ENCODE measurements around the gene TRPM3. TPM values are rescaled to one million over a fixed set of nuclear protein-coding genes. Genes with fewer than 3 reads are reported as not detected.

The TRPM3 gene
- total RNA-seq, 6 donors from 2014 or later: 0.10 to 1.0 (median 0.17) TPM; not detected in 1

DNA sequence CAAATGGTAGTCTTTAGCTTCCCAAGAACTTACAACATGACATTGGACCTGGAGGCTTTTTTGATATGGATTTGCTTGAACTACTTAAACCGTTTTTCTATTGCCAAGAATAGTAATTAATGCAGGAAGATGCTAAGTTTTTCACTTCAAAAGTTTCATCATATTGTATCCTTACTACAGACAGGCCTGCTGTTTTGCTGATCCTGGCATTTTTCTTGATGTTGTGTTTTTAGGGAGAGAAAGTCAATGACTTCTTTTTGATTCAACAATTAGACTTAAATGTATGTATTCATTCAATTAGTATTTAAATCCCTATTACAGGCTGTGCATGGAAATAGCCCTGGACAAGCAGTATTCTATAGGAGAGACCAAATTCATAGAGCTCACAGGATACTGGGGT is 172.7 kb downstream of the TRPM3 start:
- H3K27ac ChIP-seq: no peak overlapping the region
- no peak for TF ChIP-seq POLR2AphosphoS5 (IDR thresholded peaks at IDR 0.05)
- no peak for TF ChIP-seq POLR2A (IDR thresholded peaks at IDR 0.05)
- no peak for TF ChIP-seq EP300 (IDR thresholded peaks at IDR 0.05)
- TF ChIP-seq, protein P1, sequence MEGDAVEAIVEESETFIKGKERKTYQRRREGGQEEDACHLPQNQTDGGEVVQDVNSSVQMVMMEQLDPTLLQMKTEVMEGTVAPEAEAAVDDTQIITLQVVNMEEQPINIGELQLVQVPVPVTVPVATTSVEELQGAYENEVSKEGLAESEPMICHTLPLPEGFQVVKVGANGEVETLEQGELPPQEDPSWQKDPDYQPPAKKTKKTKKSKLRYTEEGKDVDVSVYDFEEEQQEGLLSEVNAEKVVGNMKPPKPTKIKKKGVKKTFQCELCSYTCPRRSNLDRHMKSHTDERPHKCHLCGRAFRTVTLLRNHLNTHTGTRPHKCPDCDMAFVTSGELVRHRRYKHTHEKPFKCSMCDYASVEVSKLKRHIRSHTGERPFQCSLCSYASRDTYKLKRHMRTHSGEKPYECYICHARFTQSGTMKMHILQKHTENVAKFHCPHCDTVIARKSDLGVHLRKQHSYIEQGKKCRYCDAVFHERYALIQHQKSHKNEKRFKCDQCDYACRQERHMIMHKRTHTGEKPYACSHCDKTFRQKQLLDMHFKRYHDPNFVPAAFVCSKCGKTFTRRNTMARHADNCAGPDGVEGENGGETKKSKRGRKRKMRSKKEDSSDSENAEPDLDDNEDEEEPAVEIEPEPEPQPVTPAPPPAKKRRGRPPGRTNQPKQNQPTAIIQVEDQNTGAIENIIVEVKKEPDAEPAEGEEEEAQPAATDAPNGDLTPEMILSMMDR (IDR thresholded peaks at IDR 0.05): no peak
- ATAC-seq (ENCODE audit: low FRiP score in 2 of 2): no peak

DNA sequence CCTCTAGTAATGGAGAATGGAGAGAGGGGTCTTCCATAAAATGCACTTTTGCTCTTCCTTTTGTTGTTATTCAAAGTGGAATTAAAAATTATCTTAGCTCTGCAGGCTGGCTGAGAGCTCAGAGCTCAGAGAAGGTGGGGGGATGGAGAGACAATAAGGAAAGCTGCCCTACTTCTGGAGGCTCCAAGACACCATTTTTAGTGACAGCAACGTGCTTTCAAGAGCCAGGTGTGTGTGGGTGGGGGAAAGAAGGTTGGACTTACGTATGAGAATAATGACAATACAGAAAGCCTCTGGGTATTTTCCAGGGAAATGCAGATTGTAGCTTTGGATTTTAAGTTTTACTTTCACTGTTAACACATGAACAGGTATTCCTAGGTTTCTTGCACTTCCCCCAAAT is 173.9 kb downstream of the TRPM3 start:
- no peak for ATAC-seq (ENCODE audit: low FRiP score in 2 of 2)
- no peaks in the 10 kb centered on the region for H3K9me3 ChIP-seq
- H3K27ac ChIP-seq: no peak overlapping the region
- H3K4me3 ChIP-seq: no peak overlapping the region
- 37 to 38% methylated on average over 2 of the region's 2 CpGs for WGBS, 2 donors
- H3K4me1 ChIP-seq: no peaks in the 10 kb centered on the region
- DNase-seq: no peak
- no peaks in the 10 kb centered on the region for H3K36me3 ChIP-seq
- no peak for TF ChIP-seq EP300 (IDR thresholded peaks at IDR 0.05)
- TF ChIP-seq POLR2AphosphoS5 (IDR thresholded peaks at IDR 0.05): no peak
- TF ChIP-seq, protein P1 (IDR thresholded peaks at IDR 0.05): no peak
- no peak for TF ChIP-seq POLR2A (IDR thresholded peaks at IDR 0.05)
- H3K27me3 ChIP-seq: no peaks in the 10 kb centered on the region

More for the DNA sequence above, 172.7 kb downstream of the TRPM3 start:
- Histone ChIP-seq H3K36me3 (no peaks in the 10 kb centered on the region), H3K4me1 (no peaks in the 10 kb centered on the region), H3K9me3 (no peaks in the 10 kb centered on the region), H3K4me3 (no peak overlapping the region), H3K27me3 (no peaks in the 10 kb centered on the region)
- no peak for DNase-seq
- 48 to 49% methylated on average over 1 of the region's 1 CpG for WGBS, 2 donors

DNA sequence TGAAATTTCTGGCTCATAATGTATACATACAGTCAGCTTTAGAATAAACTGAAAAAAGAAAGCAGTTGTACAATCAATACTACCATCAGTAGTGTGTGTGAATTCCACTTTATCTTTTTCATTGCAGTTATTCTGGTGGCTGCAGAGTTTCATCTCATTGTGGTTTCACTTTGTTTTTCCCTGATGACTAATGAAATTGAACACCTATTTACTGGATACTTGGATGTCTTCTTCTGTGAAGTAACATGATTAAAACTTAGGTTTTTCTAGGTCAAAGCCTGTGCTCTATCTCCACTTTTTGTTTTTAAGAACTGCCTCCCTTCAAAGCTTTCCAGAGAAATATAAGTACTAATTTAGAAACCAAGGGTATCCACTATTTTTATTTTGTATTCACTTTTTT is 174.3 kb downstream of the TRPM3 start:
- TF ChIP-seq, protein P1 (IDR thresholded peaks at IDR 0.05): no peak
- TF ChIP-seq POLR2A (IDR thresholded peaks at IDR 0.05): no peak
- TF ChIP-seq EP300 (IDR thresholded peaks at IDR 0.05): no peak
- no peak for TF ChIP-seq POLR2AphosphoS5 (IDR thresholded peaks at IDR 0.05)
- ATAC-seq (ENCODE audit: low FRiP score in 2 of 2): no peak
- Histone ChIP-seq H3K27me3 (no peaks in the 10 kb centered on the region), H3K9me3 (no peaks in the 10 kb centered on the region), H3K4me3 (no peak overlapping the region), H3K27ac (no peak overlapping the region), H3K36me3 (no peaks in the 10 kb centered on the region), H3K4me1 (no peaks in the 10 kb centered on the region)
- DNase-seq: no peak

DNA sequence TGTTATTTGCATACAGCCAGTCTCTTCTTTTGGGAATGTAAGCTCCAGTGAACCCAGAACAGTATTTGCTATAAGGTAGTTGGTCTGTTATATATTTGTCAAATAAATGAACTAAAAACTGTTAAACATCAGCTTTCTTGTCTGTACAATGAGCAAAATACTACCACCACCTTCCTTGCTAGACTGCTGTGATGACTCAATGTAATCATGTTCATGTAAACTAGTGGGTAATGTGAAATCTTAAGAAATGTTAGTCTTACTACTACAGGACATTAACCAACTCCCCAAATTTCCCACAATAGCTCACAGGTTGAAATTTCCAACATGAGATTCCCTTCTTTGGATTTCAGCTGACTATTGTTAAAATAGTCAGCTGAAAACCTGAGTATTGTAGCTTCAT is 176.1 kb downstream of the TRPM3 start:
- DNase-seq: no peak
- no peak overlapping the region for H3K27ac ChIP-seq
- H3K36me3 ChIP-seq: no peaks in the 10 kb centered on the region
- no peak overlapping the region for H3K4me3 ChIP-seq
- H3K27me3 ChIP-seq: no peaks in the 10 kb centered on the region
- no peak for ATAC-seq (ENCODE audit: low FRiP score in 2 of 2)
- TF ChIP-seq, protein P1 (IDR thresholded peaks at IDR 0.05): no peak
- TF ChIP-seq EP300 (IDR thresholded peaks at IDR 0.05): no peak
- H3K4me1 ChIP-seq: no peaks in the 10 kb centered on the region
- H3K9me3 ChIP-seq: no peaks in the 10 kb centered on the region

DNA sequence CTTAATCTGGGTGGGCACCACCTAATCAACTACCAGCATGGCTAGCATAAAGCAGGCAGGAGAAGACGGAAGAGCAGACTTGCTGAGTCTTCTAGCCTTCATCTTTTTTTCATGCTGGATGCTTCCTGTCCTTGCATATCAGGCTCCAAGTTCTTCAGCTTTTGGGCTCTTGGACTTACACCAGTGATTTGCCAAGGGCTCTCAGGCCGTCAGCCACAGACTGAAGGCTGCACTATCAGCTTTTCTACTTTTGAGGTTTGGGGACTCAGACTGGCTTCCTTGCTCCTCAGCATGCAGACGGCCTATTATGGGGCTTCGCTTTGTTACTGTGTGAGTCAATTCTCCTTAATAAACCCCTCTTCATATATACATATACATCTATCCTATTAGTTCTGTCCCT is 180.2 kb downstream of the TRPM3 start:
- H3K9me3 ChIP-seq: no peaks in the 10 kb centered on the region
- H3K27me3 ChIP-seq: no peaks in the 10 kb centered on the region
- H3K36me3 ChIP-seq: no peaks in the 10 kb centered on the region
- TF ChIP-seq EP300 (IDR thresholded peaks at IDR 0.05) (no peak), POLR2AphosphoS5 (IDR thresholded peaks at IDR 0.05) (no peak), POLR2A (IDR thresholded peaks at IDR 0.05) (no peak)
- TF ChIP-seq, protein P1 (IDR thresholded peaks at IDR 0.05): no peak
- no peaks in the 10 kb centered on the region for H3K4me1 ChIP-seq
- H3K27ac ChIP-seq: no peak overlapping the region
- H3K4me3 ChIP-seq: no peak overlapping the region
- DNase-seq (no peak), ATAC-seq (ENCODE audit: low FRiP score in 2 of 2) (no peak)
- 64 to 76% methylated on average over 4 of the region's 4 CpGs for WGBS, 2 donors
